A549 (cell line): ENCODE measurements around the gene SBNO2. TPM values are rescaled to one million over a fixed set of nuclear protein-coding genes. Genes with fewer than 3 reads are reported as not detected.

Source experiments
- ATAC-seq, 2 experiments: fragments of 200-7000 bp in 1 of 2; fragments of >200 bp in 1 of 2; cut with Nextera tagmentation in 1 of 2; cut with Tn5 transposase in 1 of 2; 3 replicates each; pipeline versions ENCODE4 v1.8.0 to v1.9.1; 2018 to 2020; ENCODE audit warnings: mild to moderate bottlenecking in 1 of 2, moderate library complexity in 1 of 2
- CTCF ChIA-PET: fragments of 300-600 bp; sonication (Branson Sonifier 250); formaldehyde crosslinking; extraction: SDS; loops from one replicate; lab custom pipeline; 2021; ENCODE audit warnings: antibody characterized with exemption, inconsistent platforms; lab: Yijun Ruan, JAX
- POLR2A ChIA-PET: fragments of 350-600 bp; formaldehyde crosslinking; extraction: SDS; loops from one replicate; lab custom pipeline; 2021; ENCODE audit warnings: antibody characterized with exemption, inconsistent platforms; lab: Yijun Ruan, JAX
- DNase-seq, 2 experiments: peaks; one replicate each; pipeline versions ENCODE4 v3.0.0 to v3.0.0-alpha.2; 2011 to 2016; ENCODE audit warnings: low read depth in 1 of 2, low spot score in 1 of 2
- FAIRE-seq: peaks from 2 replicates; lab custom pipeline; 2011; peaks lifted over from hg19 to GRCh38; lab: Jason Lieb, UNC
- H3K27ac ChIP-seq, 2 experiments: fragments of >200 bp; sonication (Bioruptor Twin); formaldehyde crosslinking; 3 replicates each; pipeline ENCODE4 v1.5.1; 2016 to 2017
- H3K4me1 ChIP-seq: fragments of >200 bp; sonication (Bioruptor Twin); formaldehyde crosslinking; 3 replicates; pipeline ENCODE4 v1.6.1; 2016
- H3K4me2 ChIP-seq: fragments of >200 bp; sonication (Bioruptor Twin); formaldehyde crosslinking; 3 replicates; pipeline ENCODE4 v1.6.1; 2016
- H3K4me3 ChIP-seq: fragments of >200 bp; sonication (Bioruptor Twin); formaldehyde crosslinking; 3 replicates; pipeline ENCODE4 v1.5.1; 2016
- H3K9me3 ChIP-seq: fragments of >200 bp; sonication (Bioruptor Twin); formaldehyde crosslinking; 3 replicates; pipeline ENCODE4 v1.6.1; 2016
- BCL3 ChIP-seq: fragments of >200 bp; sonication (Bioruptor Twin); formaldehyde crosslinking; IDR thresholded peaks from 3 replicates; pipeline ENCODE4 v1.6.1; 2016
- CBX2 ChIP-seq: fragments of 200-600 bp; sonication (generic); IDR thresholded peaks from 2 replicates; pipeline ENCODE4 v1.6.1; 2016; ENCODE audit warnings: low read depth, mild to moderate bottlenecking, borderline replicate concordance
- CEBPB ChIP-seq, 2 experiments: fragments of >200 bp in 1 of 2; sonication (Bioruptor Twin) in 1 of 2; formaldehyde crosslinking in 1 of 2; IDR thresholded peaks; 2 replicates each; pipeline ENCODE4 v1.6.1; 2012 to 2016
- EHF ChIP-seq: fragments of 250-450 bp; sonication (Bioruptor Pico); IDR thresholded peaks from 2 replicates; pipeline ENCODE4 v1.5.0; 2020; ENCODE audit warnings: mild to moderate bottlenecking
- FOSB ChIP-seq: fragments of 250-450 bp; sonication (Bioruptor Pico); IDR thresholded peaks from 2 replicates; pipeline ENCODE4 v1.5.0; 2020; ENCODE audit warnings: mild to moderate bottlenecking, moderate library complexity
- FOXS1 ChIP-seq: fragments of 250-450 bp; sonication (Bioruptor Pico); IDR thresholded peaks from 2 replicates; pipeline ENCODE4 v1.5.0; 2020; ENCODE audit warnings: mild to moderate bottlenecking, moderate library complexity
- HOXA7 ChIP-seq: fragments of 250-450 bp; sonication (Bioruptor Pico); IDR thresholded peaks from 2 replicates; pipeline ENCODE4 v1.5.0; 2020; ENCODE audit warnings: mild to moderate bottlenecking, moderate library complexity
- JUN ChIP-seq, 2 experiments: fragments of >200 bp; sonication (Bioruptor Twin); formaldehyde crosslinking; IDR thresholded peaks; 2 replicates in 1 of 2; 3 replicates in 1 of 2; pipeline ENCODE4 v1.6.1; 2016 to 2017
- KDM1A ChIP-seq: fragments of 200-600 bp; sonication (generic); IDR thresholded peaks from 2 replicates; pipeline ENCODE4 v1.6.1; 2016; ENCODE audit warnings: low read depth, mild to moderate bottlenecking
- MAZ ChIP-seq: fragments of 150-350 bp; IDR thresholded peaks from 2 replicates; pipeline ENCODE4 v1.6.1; 2014; ENCODE audit warnings: antibody characterized with exemption, low read depth, low read length, borderline replicate concordance
- NPAS2 ChIP-seq: fragments of 250-450 bp; sonication (Bioruptor Pico); IDR thresholded peaks from 2 replicates; pipeline ENCODE4 v1.8.0; 2022; ENCODE audit warnings: mild to moderate bottlenecking, moderate library complexity, borderline replicate concordance
- POLR2A ChIP-seq: IDR thresholded peaks from 2 replicates; pipeline ENCODE4 v1.6.1; 2012; ENCODE audit warnings: mild to moderate bottlenecking, low read length
- RCOR1 ChIP-seq: fragments of 150-350 bp; IDR thresholded peaks from 2 replicates; pipeline ENCODE4 v1.6.1; 2014; ENCODE audit warnings: antibody characterized with exemption, low read length, low read depth
- RFX5 ChIP-seq: fragments of 450-650 bp; IDR thresholded peaks from 2 replicates; pipeline ENCODE4 v1.7.1; 2014; ENCODE audit warnings: antibody characterized with exemption, mild to moderate bottlenecking, moderate library complexity
- RNF2 ChIP-seq: fragments of 200-600 bp; sonication (generic); IDR thresholded peaks from 2 replicates; pipeline ENCODE4 v1.6.1; 2016; ENCODE audit warnings: low read depth, mild to moderate bottlenecking, antibody characterized with exemption, moderate library complexity, borderline replicate concordance
- TFCP2L1 ChIP-seq: fragments of 250-450 bp; sonication (Bioruptor Pico); IDR thresholded peaks from 2 replicates; pipeline ENCODE4 v1.5.0; 2021; ENCODE audit warnings: mild to moderate bottlenecking
- USF2 ChIP-seq: fragments of 450-650 bp; IDR thresholded peaks from 2 replicates; pipeline ENCODE4 v1.6.1; 2014; ENCODE audit warnings: antibody characterized with exemption
- ZSCAN20 ChIP-seq: fragments of 250-450 bp; sonication (Bioruptor Pico); IDR thresholded peaks from 2 replicates; pipeline ENCODE4 v1.8.0; 2022; ENCODE audit warnings: mild to moderate bottlenecking, moderate library complexity
- WGBS: methylation state at CpG from one replicate; pipeline ENCODE4 v1.1.6; 2017; ENCODE audit errors: missing lambda C conversion rate; 5-methylcytosine and 5-hydroxymethylcytosine counted together
- polyA plus RNA-seq, 4 experiments: library from polyadenylated mRNA; depleted of rRNA in 3 of 4; stranded (reverse); fragments of >200 nt; fragmentation: RNase III in 1 of 4; extraction: RNeasy Plus Mini Kit Qiagen cat#74134 plus additional on column Dnase treatment in 1 of 4; gene quantifications; 2 replicates in 3 of 4; 3 replicates in 1 of 4; pipeline ENCODE4 v1.2.3, GENCODE V29; 2011 to 2017
- TF ChIP-seq, protein P1 (sequence below): IDR thresholded peaks from 2 replicates; pipeline ENCODE4 v1.6.1; 2012
- TF ChIP-seq, protein P2 (sequence below): fragments of 250-450 bp; sonication (Bioruptor Pico); IDR thresholded peaks from 2 replicates; pipeline ENCODE4 v1.5.0; 2020; ENCODE audit warnings: low read depth, mild to moderate bottlenecking, moderate library complexity
- TF ChIP-seq, protein P3 (sequence below): fragments of 250-450 bp; sonication (Bioruptor Pico); IDR thresholded peaks from 2 replicates; pipeline ENCODE4 v1.5.0; 2021; ENCODE audit warnings: mild to moderate bottlenecking, moderate library complexity, borderline replicate concordance

Gene SBNO2
- polyA plus RNA-seq, 2 of the 4 experiments (the other 2 are of a cell fraction) = 6.8 to 27.0 TPM

DNA sequence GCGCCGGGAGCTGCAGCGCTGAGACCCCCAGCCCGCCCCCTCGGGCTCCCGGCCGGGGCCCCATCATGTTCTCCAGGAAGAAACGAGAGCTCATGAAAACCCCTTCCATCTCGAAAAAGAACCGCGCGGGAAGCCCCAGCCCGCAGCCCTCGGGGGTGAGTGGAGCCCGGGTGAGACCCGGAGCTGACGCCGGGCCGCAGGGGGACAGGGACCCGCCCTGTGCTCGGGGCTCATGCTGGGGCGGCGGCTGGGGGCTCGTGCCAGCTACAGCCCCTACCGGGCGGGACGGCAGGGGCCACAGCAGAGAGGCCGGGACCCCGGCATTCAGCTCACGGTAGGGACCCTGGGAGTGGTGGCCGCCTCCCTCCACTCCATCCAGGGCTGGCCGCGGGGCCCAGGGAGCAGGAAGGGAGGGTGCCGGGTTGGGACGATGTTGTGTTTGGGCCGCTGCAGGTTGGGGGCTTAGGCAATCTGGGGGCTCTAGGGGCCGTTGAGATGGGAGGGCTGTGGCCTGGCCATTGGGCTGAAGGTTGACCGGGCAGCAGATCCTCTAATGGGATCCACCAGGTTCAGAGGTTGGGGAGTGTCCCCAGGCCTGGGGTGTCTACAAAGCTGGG, 106.6 kb downstream of the SBNO2 start (continued):
- TF ChIP-seq, protein P1, sequence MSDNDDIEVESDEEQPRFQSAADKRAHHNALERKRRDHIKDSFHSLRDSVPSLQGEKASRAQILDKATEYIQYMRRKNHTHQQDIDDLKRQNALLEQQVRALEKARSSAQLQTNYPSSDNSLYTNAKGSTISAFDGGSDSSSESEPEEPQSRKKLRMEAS = no peak
- TF ChIP-seq FOXS1 (CRISPR knock-in tag) = no peak

- POLR2A ChIA-PET = no interaction called here
- peak within 1 kb of the TSS; percentile 48 to 89; a peak in 5 of 6 replicates for H3K27ac ChIP-seq
- no peak for DNase-seq
Observed at GRCh38 chr19:1066748-1067340, 107.2 kb downstream of the SBNO2 start, which contains the start of gene ARHGAP45. TSS of gene ARHGAP45 (plus strand) at chr19:1067167. CDS start at chr19:1067406, 239 bp downstream.

DNA sequence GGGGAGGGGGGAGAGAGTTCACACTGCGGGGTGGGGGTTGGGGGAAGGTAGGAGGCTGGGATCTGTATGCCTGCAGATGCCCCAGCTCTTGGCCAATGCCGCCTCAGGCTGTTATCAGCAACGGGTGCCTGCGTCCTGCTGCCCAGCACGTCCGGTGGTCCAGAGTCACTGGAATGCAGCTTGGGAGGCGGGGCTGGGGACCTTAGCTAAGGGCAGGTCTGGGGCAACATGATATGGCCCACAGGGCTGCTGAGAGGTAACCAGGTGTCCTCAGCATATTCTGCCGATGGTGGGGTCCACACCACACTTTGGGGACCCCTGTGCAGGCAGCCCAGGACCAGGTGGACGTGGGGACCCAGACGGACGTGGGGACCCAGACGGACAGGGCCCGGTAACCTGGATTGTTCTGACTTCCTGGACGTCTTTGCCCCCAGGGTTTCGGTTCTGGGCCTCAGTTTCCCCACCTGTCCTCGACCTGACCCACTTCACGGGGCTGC, 107.8 kb downstream of the SBNO2 start:
- Histone ChIP-seq H3K4me3 (peak overlapping the region; percentile 40; the same call in 2 of the 3 replicates), H3K4me2 (peak overlapping the region; percentile 93), H3K4me1 (peaks cover 33% of the 10 kb centered on the region), H3K9me3 (no peaks in the 10 kb centered on the region), H3K27ac (peak overlapping the region; percentile 48 to 89; a peak in 5 of 6 replicates)
- POLR2A ChIA-PET = no interaction called here
- TF ChIP-seq, protein P2, sequence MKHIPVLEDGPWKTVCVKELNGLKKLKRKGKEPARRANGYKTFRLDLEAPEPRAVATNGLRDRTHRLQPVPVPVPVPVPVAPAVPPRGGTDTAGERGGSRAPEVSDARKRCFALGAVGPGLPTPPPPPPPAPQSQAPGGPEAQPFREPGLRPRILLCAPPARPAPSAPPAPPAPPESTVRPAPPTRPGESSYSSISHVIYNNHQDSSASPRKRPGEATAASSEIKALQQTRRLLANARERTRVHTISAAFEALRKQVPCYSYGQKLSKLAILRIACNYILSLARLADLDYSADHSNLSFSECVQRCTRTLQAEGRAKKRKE = no peak
- TF ChIP-seq CBX2 (no peak), CEBPB (IDR thresholded peaks at IDR 0.05) (no peak), KDM1A (no peak), POLR2A (no peak), HOXA7 (CRISPR knock-in tag) (no peak), RFX5 (no peak), MAZ (no peak), USF2 (no peak), NPAS2 (no peak), ZSCAN20 (CRISPR knock-in tag) (no peak), EHF (CRISPR knock-in tag) (no peak), BCL3 (no peak), RCOR1 (no peak), FOSB (CRISPR knock-in tag) (no peak), TFCP2L1 (CRISPR knock-in tag) (no peak), JUN (IDR thresholded peaks at IDR 0.05) (no peak)
- TF ChIP-seq, protein P3, sequence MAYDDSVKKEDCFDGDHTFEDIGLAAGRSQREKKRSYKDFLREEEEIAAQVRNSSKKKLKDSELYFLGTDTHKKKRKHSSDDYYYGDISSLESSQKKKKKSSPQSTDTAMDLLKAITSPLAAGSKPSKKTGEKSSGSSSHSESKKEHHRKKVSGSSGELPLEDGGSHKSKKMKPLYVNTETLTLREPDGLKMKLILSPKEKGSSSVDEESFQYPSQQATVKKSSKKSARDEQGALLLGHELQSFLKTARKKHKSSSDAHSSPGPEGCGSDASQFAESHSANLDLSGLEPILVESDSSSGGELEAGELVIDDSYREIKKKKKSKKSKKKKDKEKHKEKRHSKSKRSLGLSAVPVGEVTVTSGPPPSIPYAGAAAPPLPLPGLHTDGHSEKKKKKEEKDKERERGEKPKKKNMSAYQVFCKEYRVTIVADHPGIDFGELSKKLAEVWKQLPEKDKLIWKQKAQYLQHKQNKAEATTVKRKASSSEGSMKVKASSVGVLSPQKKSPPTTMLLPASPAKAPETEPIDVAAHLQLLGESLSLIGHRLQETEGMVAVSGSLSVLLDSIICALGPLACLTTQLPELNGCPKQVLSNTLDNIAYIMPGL (CRISPR knock-in tag) = no peak
- ATAC-seq = no peak
- DNase-seq = no peak
- FAIRE-seq = no peak
- WGBS = 42% methylated on average over 2 of the region's 17 CpGs
- CTCF ChIA-PET = interaction anchor here (0.9 to 2.7 kb wide), 6 partner anchors 10 to 178 kb away, joined by 3 to 18 read pairs (median 5); no protein-coding TSS in a partner anchor

More at GRCh38 chr19:1066748-1067340, 107.2 kb downstream of the SBNO2 start, which contains the start of gene ARHGAP45:
- CTCF ChIA-PET = interaction anchor here (1.0 to 2.7 kb wide), 8 partner anchors 10 to 177 kb away, joined by 3 to 18 read pairs (median 5); no protein-coding TSS in a partner anchor
- peak within 1 kb of the TSS; percentile 93 for H3K4me2 ChIP-seq
- H3K4me3 ChIP-seq = peak within 1 kb of the TSS; percentile 40
- TF ChIP-seq USF2 = peak; percentile 39; the same call in 1 of the 2 replicates
- no peak for TF ChIP-seq RNF2
- no peak for FAIRE-seq
- 9% methylated on average over 7 of the region's 61 CpGs for WGBS
- no peaks in the 10 kb centered on the region for H3K9me3 ChIP-seq
- peak in 1 of 2 experiments; percentile 5; a peak in 1 of 6 replicates for ATAC-seq
- peaks cover 33% of the 10 kb centered on the region for H3K4me1 ChIP-seq
